ENCODE measurements around the gene CD44.

CD44 gene

DNA sequence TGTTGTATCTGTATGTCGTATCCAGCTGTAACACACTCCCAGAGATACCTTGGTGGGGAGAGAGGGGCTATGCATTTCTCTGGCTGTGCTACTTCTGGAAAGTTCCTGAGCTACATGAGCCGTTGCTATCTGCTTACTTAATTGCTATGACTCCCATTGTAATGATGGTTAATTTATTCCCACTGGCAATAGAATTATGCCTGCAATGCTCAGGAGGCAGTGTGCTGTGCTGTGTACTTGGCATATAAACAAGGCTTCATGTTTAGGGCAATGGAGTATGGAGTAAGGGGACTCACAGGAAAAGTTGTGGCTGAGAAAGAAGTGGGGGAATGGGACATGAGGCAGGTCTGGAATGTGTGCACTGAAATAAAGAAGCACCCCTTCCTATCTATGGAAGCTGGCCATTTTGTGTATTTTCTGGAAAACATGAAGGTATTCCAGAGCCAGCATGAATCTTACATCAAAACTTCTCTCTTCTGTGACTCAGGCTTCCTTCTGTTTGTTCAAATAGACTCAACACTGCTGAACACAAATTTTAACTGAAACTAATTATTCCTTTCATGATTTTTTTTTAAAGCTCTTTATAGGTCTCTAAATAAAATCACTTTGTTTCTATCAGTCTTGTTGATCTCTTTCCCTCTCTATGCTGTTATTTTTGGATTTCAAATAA lies 40.6 kb downstream of the CD44 start:
- DNase-seq: no peak

DNA sequence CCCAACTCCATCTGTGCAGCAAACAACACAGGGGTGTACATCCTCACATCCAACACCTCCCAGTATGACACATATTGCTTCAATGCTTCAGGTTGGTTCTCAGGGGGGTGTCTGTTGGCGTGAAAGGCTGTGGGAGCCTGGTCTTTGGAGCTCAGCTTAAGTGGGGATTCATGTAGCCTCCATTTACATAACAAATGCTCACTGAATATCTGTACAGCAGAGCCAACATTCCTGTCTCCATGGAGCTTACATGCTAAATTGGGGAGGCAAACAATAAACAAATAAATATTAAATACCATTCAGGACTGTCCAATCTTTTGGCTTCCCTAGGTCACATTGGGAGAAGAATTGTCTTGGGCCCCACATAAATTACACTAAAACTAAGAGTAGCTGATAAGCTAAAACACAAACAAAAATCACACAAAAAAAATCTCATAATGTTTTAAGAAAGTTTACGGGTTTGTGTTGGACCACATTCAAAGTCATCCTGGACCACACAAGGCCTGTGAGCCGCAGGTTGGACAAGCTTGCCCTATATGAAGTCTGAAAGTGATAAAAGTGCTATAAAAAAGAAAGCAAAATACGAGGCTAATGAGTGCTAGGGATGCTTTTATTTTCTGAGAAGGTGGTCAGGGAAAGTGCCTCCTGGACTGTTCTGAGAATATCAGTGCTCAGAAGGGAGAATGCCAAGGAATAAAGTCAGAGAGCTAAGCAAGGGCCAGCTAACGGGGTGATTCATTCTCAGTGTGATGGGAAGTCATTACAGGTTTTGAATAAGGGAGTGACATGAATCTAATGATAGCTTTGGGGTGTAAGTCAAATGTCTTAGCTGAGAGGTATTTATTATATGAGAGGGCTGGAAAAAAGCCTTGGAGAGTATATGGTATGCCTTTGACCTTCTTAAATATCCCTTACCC lies 41.6 kb downstream of the CD44 start:
- DNase-seq: no peak

DNA sequence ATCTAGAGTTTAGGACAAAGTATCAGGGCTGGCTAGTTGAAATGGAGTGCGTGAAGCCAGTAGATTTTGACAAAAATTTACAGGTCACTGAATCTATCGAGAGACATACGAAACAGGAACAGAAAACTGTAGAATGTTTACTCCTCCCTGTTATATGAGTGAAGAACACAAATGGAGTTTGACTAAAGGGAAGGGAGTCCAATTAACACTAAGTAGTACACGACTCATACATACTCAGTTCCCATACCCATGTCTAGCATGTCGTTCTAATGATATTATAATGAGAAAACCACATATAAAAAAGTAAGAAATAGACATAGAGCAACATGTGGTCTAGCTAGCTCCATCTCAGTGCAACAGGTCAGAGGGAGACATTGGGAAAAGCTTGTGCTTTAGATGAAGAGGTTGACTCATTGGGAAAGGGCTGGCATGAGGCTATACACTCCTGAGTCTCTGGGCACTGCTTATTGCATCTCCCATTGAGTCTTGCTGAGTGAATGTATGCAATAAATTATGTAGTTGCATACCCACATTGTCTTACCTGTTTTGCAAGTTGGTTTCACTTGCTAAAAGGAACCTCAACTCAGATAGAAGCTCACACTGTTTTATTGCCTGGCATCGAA lies 43.5 kb downstream of the CD44 start:
- no peak for DNase-seq

DNA sequence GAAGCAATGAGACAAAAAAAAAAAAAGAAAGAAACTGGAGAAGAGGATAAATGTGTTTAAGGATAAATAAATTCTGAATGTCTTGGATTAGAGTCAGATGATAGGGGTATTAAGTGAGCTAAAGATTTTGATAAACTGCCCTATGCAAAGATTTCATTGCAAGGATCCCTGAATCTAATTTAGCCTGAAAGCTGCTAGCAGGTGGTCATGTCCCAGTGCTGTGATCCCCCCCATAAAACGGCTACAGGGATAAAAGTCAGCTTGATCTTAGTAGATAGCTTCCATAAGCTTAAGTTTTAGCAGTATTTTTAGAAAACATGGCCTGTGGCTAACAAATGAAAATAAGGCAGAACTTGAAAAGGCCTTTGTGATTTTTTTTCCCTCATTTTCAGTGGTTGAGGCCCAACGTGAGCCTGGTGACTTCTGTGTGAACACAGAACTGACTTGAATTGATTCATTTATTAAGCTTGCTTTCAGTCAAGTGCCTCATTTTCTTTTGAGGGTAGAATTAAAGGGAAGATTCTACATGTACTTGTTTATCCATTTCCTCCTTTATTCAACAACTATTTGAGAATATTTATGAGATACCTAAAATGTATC lies 44.5 kb downstream of the CD44 start:
- no peak for DNase-seq

DNA sequence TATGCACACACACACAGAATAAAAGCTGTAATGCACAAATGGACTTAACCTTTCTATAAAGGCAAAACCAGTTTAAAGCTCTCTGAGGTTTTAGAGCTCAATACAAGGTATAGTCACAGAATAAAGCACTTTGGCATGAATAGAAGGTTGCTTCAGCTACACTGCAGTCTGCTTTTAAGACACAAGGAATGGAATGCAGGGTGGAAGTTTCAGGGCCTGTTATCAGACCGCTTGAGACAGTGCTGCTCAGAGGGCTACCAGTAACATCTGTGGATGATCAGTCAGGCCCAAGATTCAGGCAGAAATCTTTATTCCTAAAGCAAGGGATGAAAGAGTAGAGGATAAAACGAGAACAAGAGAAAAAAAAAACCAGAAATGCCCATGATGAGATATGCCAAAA lies 46.7 kb downstream of the CD44 start:
- no peak for DNase-seq

DNA sequence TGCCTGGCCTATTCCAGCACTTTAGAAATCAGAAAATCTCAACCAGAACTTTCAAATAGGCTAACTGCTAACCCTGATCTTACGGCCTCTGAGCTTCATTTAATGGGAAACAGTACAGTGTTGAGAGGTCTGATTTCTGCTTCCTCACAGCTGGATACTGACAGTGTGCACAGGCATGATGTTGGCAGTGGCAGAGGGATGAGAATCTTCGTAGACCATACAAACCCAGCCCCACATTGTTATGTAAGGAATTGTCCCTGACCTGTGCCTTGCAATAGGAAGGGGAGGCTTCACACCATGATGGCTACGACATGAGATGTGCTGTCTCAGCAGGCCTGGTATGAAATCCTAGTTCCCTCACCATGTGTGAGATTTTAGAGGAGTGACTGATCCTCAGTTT lies 49.0 kb downstream of the CD44 start:
- DNase-seq: no peak

DNA sequence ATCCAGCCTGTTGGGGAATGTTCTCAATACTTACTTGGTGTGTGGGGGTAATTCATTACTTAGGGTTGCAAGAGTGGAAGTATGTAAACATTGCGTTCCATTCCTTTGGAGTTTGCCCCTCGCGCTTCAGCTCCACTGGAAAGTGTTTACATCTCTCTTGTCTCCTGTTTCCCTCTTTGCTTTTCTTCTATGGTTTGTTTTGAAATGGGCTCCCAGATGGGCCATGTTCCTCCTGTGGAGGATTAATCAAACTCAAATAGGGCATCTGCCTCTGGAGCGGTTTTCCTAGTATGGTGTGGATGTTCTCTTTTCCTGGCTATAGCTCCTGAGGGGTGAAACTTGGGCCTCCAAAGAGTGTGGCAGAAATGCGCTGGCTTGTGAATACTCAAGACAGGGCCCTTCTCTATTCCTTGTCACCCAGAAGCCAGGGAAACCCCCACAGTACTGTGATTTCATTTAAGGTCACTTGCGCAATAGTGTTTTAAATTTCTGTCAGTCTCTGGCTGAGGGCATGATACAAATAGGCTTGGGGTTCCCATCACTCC lies 51.9 kb downstream of the CD44 start:
- DNase-seq: no peak

DNA sequence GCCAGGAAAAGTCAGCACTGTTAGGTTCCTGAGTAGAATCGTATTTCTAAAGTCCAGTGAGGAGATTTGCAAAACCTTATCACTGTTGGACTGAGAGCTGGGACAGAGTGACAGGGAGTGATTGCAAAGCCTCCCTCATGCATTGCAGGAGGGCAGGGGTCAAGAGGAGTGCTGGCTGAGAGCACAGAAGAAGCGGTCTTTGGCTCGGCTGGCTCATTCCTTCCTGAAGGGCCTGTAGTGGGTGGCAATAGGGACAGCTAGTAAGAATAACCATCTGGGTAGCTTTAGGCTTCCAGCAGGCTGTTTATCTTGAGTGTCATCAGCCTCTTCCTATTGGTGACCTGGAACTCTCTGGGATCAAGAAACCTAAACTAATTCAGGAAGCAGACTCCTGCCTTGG lies 53.4 kb downstream of the CD44 start:
- DNase-seq: no peak

DNA sequence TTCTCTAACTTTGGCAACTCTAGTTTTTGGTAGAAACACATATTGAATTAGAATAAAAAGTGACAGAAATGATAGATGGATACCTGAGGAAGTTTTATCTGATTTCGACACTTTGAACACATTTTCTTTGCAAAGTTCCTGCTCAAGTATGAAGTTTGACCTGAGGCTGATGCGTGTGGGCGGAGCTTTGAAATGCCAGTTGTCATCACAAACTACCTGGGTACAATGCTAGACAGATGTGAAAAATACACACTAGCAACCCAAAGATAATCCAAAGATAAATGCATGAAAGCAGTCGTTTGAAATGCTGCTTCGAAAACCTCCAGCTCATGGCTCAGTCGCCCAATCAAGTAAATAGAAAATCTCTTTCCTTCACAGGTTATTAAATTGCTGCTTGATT lies 54.8 kb downstream of the CD44 start:
- DNase-seq: no peak

DNA sequence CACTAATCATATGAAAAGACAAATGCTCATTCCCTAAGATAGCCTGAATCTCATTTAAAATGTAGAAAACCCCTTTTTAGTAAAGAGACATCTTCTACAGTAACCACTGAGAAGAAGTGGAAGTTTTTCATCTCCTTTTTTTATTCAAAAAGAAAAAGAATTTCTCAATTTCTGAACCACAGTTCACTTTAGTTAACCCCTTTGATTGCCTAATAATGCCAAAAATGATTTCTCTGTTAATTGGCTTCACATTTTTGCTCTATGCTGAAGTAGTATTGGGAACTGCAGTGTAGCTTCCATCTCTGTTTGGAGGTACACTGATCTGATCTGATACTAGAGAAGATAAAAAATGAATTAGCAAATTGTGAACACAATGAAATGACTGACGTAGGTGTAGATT lies 58.3 kb downstream of the CD44 start:
- DNase-seq: no peak

DNA sequence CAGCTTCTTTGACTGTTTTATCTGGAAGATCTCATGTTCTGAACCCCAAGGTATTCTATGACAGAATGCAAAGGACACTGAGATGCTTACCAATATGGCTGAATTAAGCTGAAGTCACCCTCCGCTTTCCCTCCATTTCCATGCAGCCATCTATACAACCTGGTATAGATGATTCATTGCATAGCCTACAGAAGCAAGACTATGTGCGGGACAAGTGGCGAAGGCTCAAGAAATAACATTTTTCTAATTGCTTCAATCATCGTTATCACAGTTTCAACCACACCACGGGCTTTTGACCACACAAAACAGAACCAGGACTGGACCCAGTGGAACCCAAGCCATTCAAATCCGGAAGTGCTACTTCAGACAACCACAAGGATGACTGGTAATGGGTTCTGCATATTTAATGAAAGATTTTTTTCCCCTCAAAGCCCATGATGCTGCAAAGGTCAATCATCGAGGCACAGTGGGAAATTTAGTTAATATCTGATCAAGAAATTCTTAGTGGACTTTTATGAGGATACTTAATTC lies 61.9 kb downstream of the CD44 start:
- DNase-seq: no peak

DNA sequence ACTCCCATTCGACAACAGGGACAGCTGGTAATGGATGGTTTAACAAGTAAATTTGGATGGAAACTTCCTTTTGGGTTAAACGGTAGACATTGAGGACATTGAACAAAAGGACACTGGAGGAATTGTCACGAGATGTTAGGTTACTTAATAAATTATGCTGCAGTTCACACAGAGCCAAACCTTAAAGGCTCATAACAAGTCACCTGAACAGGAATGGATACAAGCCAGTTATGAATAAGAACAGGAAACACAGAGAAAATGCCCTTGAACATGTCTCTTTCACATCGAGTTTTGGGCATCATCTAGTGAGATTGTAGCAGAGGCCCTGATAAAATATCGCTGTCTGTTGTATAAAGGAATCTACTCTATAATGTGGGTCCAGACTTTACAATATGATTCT lies 65.6 kb downstream of the CD44 start:
- no peak for DNase-seq

DNA sequence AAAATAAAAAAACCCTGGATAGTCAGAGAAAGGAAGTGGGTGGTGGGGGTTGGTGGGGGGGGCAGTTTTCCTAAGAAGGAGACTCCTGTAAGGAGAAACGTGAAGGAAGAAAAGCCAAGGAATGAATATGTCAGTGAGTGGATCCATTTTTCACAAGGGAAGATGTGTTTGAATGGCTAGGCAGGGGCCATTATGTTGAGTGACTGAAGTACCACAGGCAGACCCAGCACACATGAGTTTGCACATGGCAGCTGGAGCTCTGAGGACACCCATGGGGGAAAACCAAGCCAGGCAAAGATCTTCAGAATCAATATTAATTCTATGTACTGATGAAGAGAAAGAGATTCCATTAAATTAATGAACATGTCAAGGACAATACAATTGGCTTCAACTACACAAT lies 67.6 kb downstream of the CD44 start:
- DNase-seq: no peak

DNA sequence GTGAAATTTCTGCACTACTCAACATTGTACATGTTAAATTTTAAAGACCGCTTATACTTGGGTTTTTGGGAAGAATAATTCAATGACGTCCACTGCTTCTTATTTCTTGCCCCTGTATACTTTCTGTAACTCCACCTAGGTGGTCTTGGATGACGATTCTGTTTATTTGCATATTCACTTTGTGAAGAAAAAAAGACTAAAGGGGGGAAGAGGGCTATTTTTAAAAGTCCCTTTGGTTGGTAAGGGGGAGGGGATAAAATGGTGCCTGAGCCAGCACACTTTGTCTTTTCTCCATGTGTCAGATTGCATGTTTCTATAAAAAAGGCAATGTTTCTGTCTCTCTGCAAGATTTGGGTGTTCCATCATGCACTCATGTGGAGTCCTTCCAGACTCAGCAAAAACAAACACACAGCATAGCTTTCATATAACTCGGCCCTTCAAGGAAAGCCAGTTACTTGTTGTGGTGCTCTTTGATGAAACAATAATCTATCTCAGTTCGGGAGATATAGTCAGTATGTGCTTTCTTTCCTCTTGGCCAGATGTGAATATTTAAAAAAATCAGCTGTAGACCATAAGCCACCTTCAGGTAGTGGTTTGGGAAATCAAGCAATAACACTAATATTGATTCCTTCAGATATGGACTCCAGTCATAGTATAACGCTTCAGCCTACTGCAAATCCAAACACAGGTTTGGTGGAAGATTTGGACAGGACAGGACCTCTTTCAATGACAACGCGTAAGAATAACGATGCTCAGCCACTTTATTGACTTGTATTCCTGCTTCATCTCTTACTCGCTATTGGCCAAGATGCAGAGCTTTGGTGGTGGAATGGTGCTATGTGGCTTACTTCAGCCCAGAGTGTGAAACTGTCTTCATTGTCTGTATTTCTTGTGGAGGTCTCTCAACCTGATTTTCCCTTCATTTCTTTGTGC lies 68.8 kb downstream of the CD44 start:
- DNase-seq: no peak

DNA sequence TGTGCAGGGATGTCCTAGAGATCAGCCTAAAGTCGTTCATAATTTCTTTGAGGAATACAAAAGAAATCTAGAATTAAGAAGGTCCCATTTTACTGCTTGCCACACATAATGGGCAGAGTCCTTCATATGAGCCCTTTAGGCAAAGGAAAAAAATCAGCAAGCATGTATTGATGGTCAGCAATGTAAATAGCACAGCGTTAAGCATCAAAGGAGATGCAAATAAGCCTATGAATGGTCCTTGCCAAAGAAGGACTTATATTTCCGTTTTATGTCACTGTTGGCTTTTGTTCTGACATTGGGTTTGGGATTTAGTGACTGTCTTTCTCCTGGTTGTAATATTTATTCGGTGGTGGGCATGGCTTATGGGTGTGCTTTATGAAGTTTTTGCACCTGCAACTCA lies 69.8 kb downstream of the CD44 start:
- no peak for DNase-seq

DNA sequence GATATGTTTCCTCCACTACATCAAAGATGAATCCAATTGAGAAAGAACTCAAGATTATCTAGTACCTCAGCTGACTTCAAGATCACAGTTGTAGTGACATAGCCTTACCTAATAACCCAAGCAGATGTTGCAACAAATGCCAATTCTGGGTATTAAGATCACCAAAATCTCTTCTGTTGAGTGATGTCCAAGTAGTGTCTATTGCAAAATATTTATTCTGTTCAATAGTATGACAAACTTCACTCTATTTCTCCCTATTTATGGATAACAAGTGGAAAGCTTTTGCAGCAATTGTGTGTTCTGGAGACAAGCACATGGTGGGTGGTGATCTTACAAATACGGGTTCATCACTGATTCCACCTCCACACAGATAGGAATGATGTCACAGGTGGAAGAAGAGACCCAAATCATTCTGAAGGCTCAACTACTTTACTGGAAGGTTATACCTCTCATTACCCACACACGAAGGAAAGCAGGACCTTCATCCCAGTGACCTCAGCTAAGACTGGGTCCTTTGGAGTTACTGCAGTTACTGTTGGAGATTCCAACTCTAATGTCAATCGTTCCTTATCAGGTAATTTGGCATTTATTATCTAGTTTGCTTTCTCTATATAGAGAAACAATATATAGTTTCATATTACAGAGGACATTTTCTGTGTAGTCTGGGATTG lies 72.0 kb downstream of the CD44 start:
- DNase-seq: no peak

DNA sequence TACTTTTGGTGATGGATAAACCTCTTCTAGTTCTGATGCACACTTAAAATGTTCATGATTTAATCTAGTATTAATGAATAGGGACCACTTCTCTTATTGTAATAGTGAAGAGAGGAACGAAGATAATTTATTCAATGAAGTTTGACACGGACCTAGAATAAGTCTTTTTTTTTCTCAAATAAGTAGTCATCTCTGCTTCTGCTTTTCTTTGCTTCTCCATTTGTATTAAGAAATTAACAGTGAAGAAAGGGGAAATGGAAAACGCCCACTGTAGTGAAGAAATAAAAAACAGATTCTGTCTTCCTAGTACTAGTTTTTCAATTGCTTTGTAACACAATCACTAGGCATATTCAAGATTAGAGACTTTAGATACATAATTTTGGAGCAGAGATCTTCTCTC lies 73.0 kb downstream of the CD44 start:
- DNase-seq: no peak

DNA sequence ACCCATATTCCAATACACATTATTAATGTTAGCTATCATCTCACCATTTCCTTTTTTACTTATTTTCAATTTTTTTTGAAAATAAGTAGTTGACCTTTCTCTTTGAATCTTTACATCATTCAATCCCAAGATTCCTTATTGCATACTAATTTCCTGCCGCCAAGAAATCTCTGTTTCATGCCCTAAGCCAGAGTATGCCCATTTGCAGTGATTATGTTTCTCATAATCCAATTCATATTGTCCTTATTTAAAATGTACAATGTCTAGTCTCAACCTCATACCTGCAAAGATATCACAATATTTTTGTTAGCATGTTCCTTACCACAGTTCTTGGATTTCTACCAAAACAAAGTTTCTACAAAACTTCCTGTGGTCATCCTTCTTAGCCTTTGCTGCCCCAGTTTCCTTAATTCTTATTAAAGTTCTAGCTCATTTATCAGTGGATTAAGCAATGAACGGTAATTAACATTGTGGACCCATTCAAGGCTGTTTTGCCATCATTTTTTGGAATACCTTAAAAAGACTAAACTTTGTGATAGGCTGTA lies 75.3 kb downstream of the CD44 start:
- no peak for DNase-seq

DNA sequence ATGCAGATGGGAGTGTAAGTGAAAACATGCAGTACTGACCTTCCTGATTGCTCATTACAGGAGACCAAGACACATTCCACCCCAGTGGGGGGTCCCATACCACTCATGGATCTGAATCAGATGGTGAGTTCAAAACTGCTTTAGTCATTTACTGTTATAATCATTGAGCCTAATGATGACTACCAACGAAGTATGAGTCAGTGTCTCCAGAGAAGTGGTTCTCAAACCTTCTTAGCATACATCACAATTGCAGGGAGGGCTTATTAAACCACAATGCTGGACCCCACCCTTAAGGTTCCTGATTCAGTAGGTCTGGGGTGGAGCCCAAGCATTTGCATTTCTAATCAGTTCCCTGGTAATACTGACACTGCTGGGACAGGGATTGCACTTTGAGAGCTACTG lies 75.8 kb downstream of the CD44 start:
- DNase-seq: peak; percentile 51 to 59

DNA sequence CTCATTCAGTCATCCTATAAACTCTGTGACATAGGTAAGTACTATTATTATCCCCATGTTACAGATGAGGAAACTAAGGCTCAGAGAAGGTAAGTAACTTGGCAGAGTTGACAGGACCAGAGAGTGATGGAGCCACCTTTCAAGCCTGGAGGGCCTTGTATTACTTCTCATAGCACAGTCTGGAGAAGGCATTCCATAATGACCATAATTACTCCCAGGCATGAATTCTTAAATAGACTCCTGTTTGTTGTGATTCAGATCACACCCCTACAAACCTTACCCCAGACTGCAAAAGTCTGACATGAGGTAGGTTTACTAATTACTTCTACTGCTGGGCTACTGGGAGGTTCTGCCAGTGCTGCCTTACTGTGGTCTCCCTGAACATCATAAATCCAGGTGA lies 77.0 kb downstream of the CD44 start:
- no peak for DNase-seq

Data from stimulated activated CD4-positive, alpha-beta T cell treated with anti-CD3 and anti-CD28 coated beads, Interleukin-2, amount 100 ng/mL, for 24 hours (primary cell).